Activated CD4-positive, alpha-beta T cell treated with anti-CD3 and anti-CD28 coated beads, Interleukin-2, amount 10 ng/mL, durations not matched to agents 7 days and 5 days (primary cell): ENCODE measurements around the gene CFI. TPM values are rescaled to one million over a fixed set of nuclear protein-coding genes. Genes with fewer than 3 reads are reported as not detected.

ENCODE experiments used
- CTCF ChIA-PET: fragments of 350-600 bp; sonication (Branson Sonifier 250); formaldehyde crosslinking; loops from one replicate; lab custom pipeline; 2021; ENCODE audit warnings: antibody characterized with exemption; lab: Charles Lee
- POLR2A ChIA-PET: fragments of 350-600 bp; sonication (Branson Sonifier 250); formaldehyde crosslinking; loops from one replicate; lab custom pipeline; 2021; ENCODE audit warnings: antibody characterized with exemption; lab: Charles Lee
- DNase-seq: peaks from one replicate; pipeline ENCODE4 v3.0.0-alpha.2; 2020
- H3K27ac Mint-ChIP-seq: one replicate; pipeline ENCODE4 v1.8.0; 2021; ENCODE audit warnings: mild to moderate bottlenecking, moderate library complexity, mixed read lengths
- H3K27me3 Mint-ChIP-seq: one replicate; pipeline ENCODE4 v1.8.0; 2021; ENCODE audit warnings: mixed read lengths
- H3K36me3 Mint-ChIP-seq: one replicate; pipeline ENCODE4 v1.8.0; 2021; ENCODE audit warnings: low read depth, mixed read lengths
- H3K4me1 Mint-ChIP-seq: one replicate; pipeline ENCODE4 v1.8.0; 2021; ENCODE audit warnings: mixed read lengths
- H3K4me3 Mint-ChIP-seq: one replicate; pipeline ENCODE4 v1.8.0; 2021; ENCODE audit warnings: mild to moderate bottlenecking, moderate library complexity, mixed read lengths
- H3K9me3 Mint-ChIP-seq: one replicate; pipeline ENCODE4 v1.8.0; 2021; ENCODE audit warnings: mixed read lengths
- total RNA-seq, 2 experiments: library from RNA; stranded (reverse); gene quantifications; one replicate each; pipeline ENCODE4 v1.2.3, GENCODE V29; 2021

Gene CFI
- not detected for total RNA-seq

GRCh38 chr4:109801895-109802319, at the start of gene CFI:
CFI (minus strand) TSS chr4:109801999; CDS start chr4:109801971, 28 bp downstream.
- Mint-ChIP-seq H3K4me1 (no peaks in the 10 kb centered on the region), H3K36me3 (no peaks in the 10 kb centered on the region), H3K4me3 (no peak within 1 kb of the TSS), H3K27ac (no peak within 1 kb of the TSS), H3K9me3 (peaks cover 2% of the 10 kb centered on the region), H3K27me3 (peaks cover 8% of the 10 kb centered on the region)
- POLR2A ChIA-PET, result no interaction called here
- CTCF ChIA-PET, result interaction anchor here (0.7 kb wide), 1 partner anchor 231 kb away, joined by 6 read pairs; no protein-coding TSS in a partner anchor
- DNase-seq, result no peak

- ChIA-PET POLR2A (no interaction called here), CTCF (no interaction called here)
- Mint-ChIP-seq H3K27ac (no peak overlapping the region), H3K4me1 (no peaks in the 10 kb centered on the region), H3K9me3 (no peaks in the 10 kb centered on the region), H3K4me3 (no peak overlapping the region), H3K36me3 (peaks cover 4% of the 10 kb centered on the region), H3K27me3 (no peaks in the 10 kb centered on the region)
- no peak for DNase-seq
Measured at GRCh38 chr4:109850601-109851000, 48.8 kb upstream of the CFI start.

GRCh38 chr4:109848501-109848900, 46.7 kb upstream of the CFI start:
- H3K27ac Mint-ChIP-seq, result no peak overlapping the region
- ChIA-PET CTCF (no interaction called here), POLR2A (no interaction called here)
- no peaks in the 10 kb centered on the region for H3K4me1 Mint-ChIP-seq
- no peaks in the 10 kb centered on the region for H3K36me3 Mint-ChIP-seq
- no peak for DNase-seq
- H3K27me3 Mint-ChIP-seq, result no peaks in the 10 kb centered on the region
- H3K9me3 Mint-ChIP-seq, result no peaks in the 10 kb centered on the region
- no peak overlapping the region for H3K4me3 Mint-ChIP-seq

- CTCF ChIA-PET, result no interaction called here
- no peak for DNase-seq
- H3K27ac Mint-ChIP-seq, result no peak within 1 kb of the TSS
- no peak within 1 kb of the TSS for H3K4me3 Mint-ChIP-seq
- H3K4me1 Mint-ChIP-seq, result no peaks in the 10 kb centered on the region
- H3K9me3 Mint-ChIP-seq, result no peaks in the 10 kb centered on the region
- H3K36me3 Mint-ChIP-seq, result no peaks in the 10 kb centered on the region
- H3K27me3 Mint-ChIP-seq, result no peaks in the 10 kb centered on the region
- POLR2A ChIA-PET, result no interaction called here
Measured at GRCh38 chr4:109847896-109848442, 46.2 kb upstream of the CFI start, which contains the start of gene LRIT3. LRIT3 (plus strand) TSS chr4:109848107; CDS start chr4:109848202, 95 bp downstream.

GRCh38 chr4:109846395-109847098, 44.7 kb upstream of the CFI start:
- Mint-ChIP-seq H3K4me3 (no peak overlapping the region), H3K9me3 (no peaks in the 10 kb centered on the region), H3K4me1 (no peaks in the 10 kb centered on the region), H3K27ac (no peak overlapping the region), H3K27me3 (no peaks in the 10 kb centered on the region), H3K36me3 (no peaks in the 10 kb centered on the region)
- ChIA-PET POLR2A (no interaction called here), CTCF (interaction anchor here (0.6 kb wide), 1 partner anchor 11 kb away, joined by 3 read pairs; no protein-coding TSS in a partner anchor)
- DNase-seq, result no peak

GRCh38 chr4:109836985-109837384, 35.2 kb upstream of the CFI start:
- Mint-ChIP-seq H3K27me3 (no peaks in the 10 kb centered on the region), H3K27ac (no peak overlapping the region), H3K4me3 (no peak overlapping the region), H3K9me3 (no peaks in the 10 kb centered on the region), H3K36me3 (no peaks in the 10 kb centered on the region), H3K4me1 (no peaks in the 10 kb centered on the region)
- DNase-seq, result no peak
- ChIA-PET POLR2A (no interaction called here), CTCF (no interaction called here)

GRCh38 chr4:109833756-109834155, 32.0 kb upstream of the CFI start:
- Mint-ChIP-seq H3K27ac (no peak overlapping the region), H3K9me3 (no peaks in the 10 kb centered on the region), H3K4me1 (no peaks in the 10 kb centered on the region), H3K27me3 (no peaks in the 10 kb centered on the region), H3K4me3 (no peak overlapping the region), H3K36me3 (no peaks in the 10 kb centered on the region)
- CTCF ChIA-PET, result no interaction called here
- POLR2A ChIA-PET, result no interaction called here
- DNase-seq, result no peak

GRCh38 chr4:109827672-109828071, 25.9 kb upstream of the CFI start, which contains the start of gene RRH:
RRH (plus strand) TSS chr4:109827972; CDS start chr4:109828028, 56 bp downstream.
- Mint-ChIP-seq H3K27ac (no peak within 1 kb of the TSS), H3K9me3 (no peaks in the 10 kb centered on the region), H3K4me1 (peaks cover 3% of the 10 kb centered on the region), H3K36me3 (peaks cover 9% of the 10 kb centered on the region), H3K27me3 (no peaks in the 10 kb centered on the region), H3K4me3 (no peak within 1 kb of the TSS)
- no peak for DNase-seq
- ChIA-PET POLR2A (no interaction called here), CTCF (no interaction called here)

GRCh38 chr4:109826719-109827118, 24.9 kb upstream of the CFI start:
- POLR2A ChIA-PET, result no interaction called here
- Mint-ChIP-seq H3K4me3 (no peak overlapping the region), H3K9me3 (no peaks in the 10 kb centered on the region), H3K27me3 (no peaks in the 10 kb centered on the region), H3K36me3 (peaks cover 13% of the 10 kb centered on the region), H3K27ac (no peak overlapping the region), H3K4me1 (peaks cover 5% of the 10 kb centered on the region)
- CTCF ChIA-PET, result interaction anchor here (1.4 to 2.1 kb wide), 2 partner anchors 393 to 399 kb away, joined by 4 to 12 read pairs; partner anchors contain the start of gene SEC24B
- no peak for DNase-seq

- no peak overlapping the region for H3K27ac Mint-ChIP-seq
- H3K4me3 Mint-ChIP-seq, result no peak overlapping the region
- H3K36me3 Mint-ChIP-seq, result peaks cover 59% of the 10 kb centered on the region
- DNase-seq, result no peak
- H3K9me3 Mint-ChIP-seq, result no peaks in the 10 kb centered on the region
- POLR2A ChIA-PET, result no interaction called here
- CTCF ChIA-PET, result no interaction called here
- H3K27me3 Mint-ChIP-seq, result no peaks in the 10 kb centered on the region
- H3K4me1 Mint-ChIP-seq, result peaks cover 52% of the 10 kb centered on the region
Measured at GRCh38 chr4:109821185-109821584, 19.4 kb upstream of the CFI start.

GRCh38 chr4:109820563-109820962, 18.8 kb upstream of the CFI start:
- ChIA-PET POLR2A (no interaction called here), CTCF (no interaction called here)
- H3K4me1 Mint-ChIP-seq, result peaks cover 55% of the 10 kb centered on the region
- no peak for DNase-seq
- H3K4me3 Mint-ChIP-seq, result no peak overlapping the region
- no peaks in the 10 kb centered on the region for H3K9me3 Mint-ChIP-seq
- no peak overlapping the region for H3K27ac Mint-ChIP-seq
- H3K36me3 Mint-ChIP-seq, result peaks cover 63% of the 10 kb centered on the region
- H3K27me3 Mint-ChIP-seq, result no peaks in the 10 kb centered on the region

GRCh38 chr4:109818268-109818667, 16.5 kb upstream of the CFI start:
- CTCF ChIA-PET, result interaction anchor here (0.8 kb wide), 1 partner anchor 390 kb away, joined by 3 read pairs; no protein-coding TSS in a partner anchor
- POLR2A ChIA-PET, result no interaction called here

GRCh38 chr4:109816894-109817293, 15.1 kb upstream of the CFI start:
- H3K4me1 Mint-ChIP-seq, result peaks cover 64% of the 10 kb centered on the region
- peaks cover 57% of the 10 kb centered on the region for H3K36me3 Mint-ChIP-seq
- no peaks in the 10 kb centered on the region for H3K9me3 Mint-ChIP-seq
- POLR2A ChIA-PET, result interaction anchor here (0.6 kb wide), 1 partner anchor 1169 kb away, joined by 3 read pairs; no protein-coding TSS in a partner anchor
- no peak for DNase-seq
- CTCF ChIA-PET, result interaction anchor here (1.1 to 1.2 kb wide), 4 partner anchors 116 to 389 kb away, joined by 3 to 4 read pairs (median 3); no protein-coding TSS in a partner anchor
- H3K27me3 Mint-ChIP-seq, result no peaks in the 10 kb centered on the region
- H3K27ac Mint-ChIP-seq, result peak overlapping the region; percentile 98
- peak overlapping the region; percentile 97 for H3K4me3 Mint-ChIP-seq

More at GRCh38 chr4:109818268-109818667, 16.5 kb upstream of the CFI start:
- Mint-ChIP-seq H3K27ac (peak overlapping the region; percentile 32), H3K27me3 (no peaks in the 10 kb centered on the region), H3K4me1 (peaks cover 65% of the 10 kb centered on the region), H3K4me3 (no peak overlapping the region), H3K9me3 (no peaks in the 10 kb centered on the region), H3K36me3 (peaks cover 58% of the 10 kb centered on the region)
- no peak for DNase-seq
